Activated naive CD8-positive, alpha-beta T cell treated with anti-CD3 and anti-CD28 coated beads for 36 hours (primary cell): ENCODE data around the gene PROZ. TPM values are rescaled to one million over a fixed set of nuclear protein-coding genes. Genes with fewer than 3 reads are reported as not detected.

ENCODE experiments used
- DNase-seq: peaks from one replicate; pipeline ENCODE4 v3.0.0; 2021
- H3K27ac Mint-ChIP-seq: one replicate; pipeline ENCODE4 v1.8.0; 2022; ENCODE audit warnings: mild to moderate bottlenecking, moderate library complexity, mixed read lengths
- H3K27me3 Mint-ChIP-seq: one replicate; pipeline ENCODE4 v1.8.0; 2022; ENCODE audit warnings: mild to moderate bottlenecking, mixed read lengths
- H3K36me3 Mint-ChIP-seq: one replicate; pipeline ENCODE4 v1.8.0; 2021; ENCODE audit warnings: mild to moderate bottlenecking, mixed read lengths
- H3K4me1 Mint-ChIP-seq: one replicate; pipeline ENCODE4 v1.8.0; 2021; ENCODE audit warnings: mixed read lengths
- H3K4me3 Mint-ChIP-seq: one replicate; pipeline ENCODE4 v1.8.0; 2022; ENCODE audit warnings: mild to moderate bottlenecking, moderate library complexity, mixed read lengths
- H3K9me3 Mint-ChIP-seq: one replicate; pipeline ENCODE4 v1.8.0; 2022; ENCODE audit warnings: mixed read lengths
- total RNA-seq, 2 experiments: library from RNA; stranded (reverse); gene quantifications; one replicate each; pipeline ENCODE4 v1.2.3, GENCODE V29; 2021

Gene PROZ
- total RNA-seq, 2 experiments from 2014 or later: 0.14 TPM; not detected in 1

- Mint-ChIP-seq H3K4me3 (no peak overlapping the region), H3K36me3 (peaks cover 1% of the 10 kb centered on the region), H3K9me3 (no peaks in the 10 kb centered on the region), H3K4me1 (no peaks in the 10 kb centered on the region), H3K27me3 (peaks cover 34% of the 10 kb centered on the region), H3K27ac (no peak overlapping the region)
- no peak for DNase-seq
These were observed 31.9 kb upstream of the PROZ start for GRCh38 chr13:113126265-113127150.

- DNase-seq: no peak
- H3K9me3 Mint-ChIP-seq: peaks cover 3% of the 10 kb centered on the region
- peaks cover 1% of the 10 kb centered on the region for H3K36me3 Mint-ChIP-seq
- H3K27me3 Mint-ChIP-seq: peaks cover 37% of the 10 kb centered on the region
- no peaks in the 10 kb centered on the region for H3K4me1 Mint-ChIP-seq
- H3K27ac Mint-ChIP-seq: no peak overlapping the region
- H3K4me3 Mint-ChIP-seq: no peak overlapping the region
These were observed 29.0 kb upstream of the PROZ start for GRCh38 chr13:113129480-113129879.

- Mint-ChIP-seq H3K4me1 (no peaks in the 10 kb centered on the region), H3K27me3 (peaks cover 37% of the 10 kb centered on the region), H3K36me3 (peaks cover 1% of the 10 kb centered on the region), H3K4me3 (peak overlapping the region; percentile 29), H3K27ac (peak overlapping the region; percentile 36), H3K9me3 (peaks cover 3% of the 10 kb centered on the region)
- peak; percentile 57 for DNase-seq
These were observed 28.3 kb upstream of the PROZ start for GRCh38 chr13:113129921-113130750.

- Mint-ChIP-seq H3K4me3 (no peak overlapping the region), H3K4me1 (no peaks in the 10 kb centered on the region), H3K27me3 (peaks cover 6% of the 10 kb centered on the region), H3K9me3 (peaks cover 3% of the 10 kb centered on the region), H3K36me3 (no peaks in the 10 kb centered on the region), H3K27ac (no peak overlapping the region)
- no peak for DNase-seq
These were observed 23.1 kb upstream of the PROZ start for GRCh38 chr13:113135281-113135760.

- no peak overlapping the region for H3K4me3 Mint-ChIP-seq
- no peaks in the 10 kb centered on the region for H3K36me3 Mint-ChIP-seq
- H3K27ac Mint-ChIP-seq: no peak overlapping the region
- peaks cover 5% of the 10 kb centered on the region for H3K27me3 Mint-ChIP-seq
- H3K4me1 Mint-ChIP-seq: no peaks in the 10 kb centered on the region
- peaks cover 3% of the 10 kb centered on the region for H3K9me3 Mint-ChIP-seq
- DNase-seq: no peak
These were observed 20.7 kb upstream of the PROZ start for GRCh38 chr13:113137691-113138298.

- DNase-seq: no peak
- Mint-ChIP-seq H3K27ac (no peak overlapping the region), H3K27me3 (peaks cover 3% of the 10 kb centered on the region), H3K9me3 (peaks cover 3% of the 10 kb centered on the region), H3K36me3 (no peaks in the 10 kb centered on the region), H3K4me1 (no peaks in the 10 kb centered on the region), H3K4me3 (no peak overlapping the region)
These were observed 19.5 kb upstream of the PROZ start for GRCh38 chr13:113138792-113139551.

GRCh38 chr13:113139577-113139976 lies 18.9 kb upstream of the PROZ start:
- no peaks in the 10 kb centered on the region for H3K36me3 Mint-ChIP-seq
- H3K27ac Mint-ChIP-seq: no peak overlapping the region
- no peak for DNase-seq
- H3K4me1 Mint-ChIP-seq: no peaks in the 10 kb centered on the region
- H3K4me3 Mint-ChIP-seq: no peak overlapping the region
- H3K27me3 Mint-ChIP-seq: peaks cover 3% of the 10 kb centered on the region
- no peaks in the 10 kb centered on the region for H3K9me3 Mint-ChIP-seq

- Mint-ChIP-seq H3K36me3 (no peaks in the 10 kb centered on the region), H3K27me3 (peaks cover 3% of the 10 kb centered on the region), H3K27ac (no peak overlapping the region), H3K4me1 (peaks cover 4% of the 10 kb centered on the region), H3K4me3 (no peak overlapping the region), H3K9me3 (peaks cover 1% of the 10 kb centered on the region)
- DNase-seq: no peak
These were observed 17.5 kb upstream of the PROZ start for GRCh38 chr13:113140677-113141600.

GRCh38 chr13:113141601-113141970 lies 16.9 kb upstream of the PROZ start:
- no peak for DNase-seq
- Mint-ChIP-seq H3K36me3 (no peaks in the 10 kb centered on the region), H3K27ac (no peak overlapping the region), H3K9me3 (peaks cover 1% of the 10 kb centered on the region), H3K4me3 (no peak overlapping the region), H3K4me1 (peaks cover 4% of the 10 kb centered on the region), H3K27me3 (peaks cover 3% of the 10 kb centered on the region)

GRCh38 chr13:113142876-113143275 lies 15.6 kb upstream of the PROZ start:
- Mint-ChIP-seq H3K4me3 (no peak overlapping the region), H3K27me3 (peaks cover 3% of the 10 kb centered on the region), H3K27ac (no peak overlapping the region), H3K36me3 (no peaks in the 10 kb centered on the region), H3K4me1 (peaks cover 4% of the 10 kb centered on the region), H3K9me3 (peaks cover 1% of the 10 kb centered on the region)
- no peak for DNase-seq

- Mint-ChIP-seq H3K36me3 (no peaks in the 10 kb centered on the region), H3K4me3 (no peak overlapping the region), H3K9me3 (peaks cover 1% of the 10 kb centered on the region), H3K27me3 (peaks cover 3% of the 10 kb centered on the region), H3K4me1 (peaks cover 4% of the 10 kb centered on the region), H3K27ac (no peak overlapping the region)
- no peak for DNase-seq
These were observed 14.8 kb upstream of the PROZ start for GRCh38 chr13:113143466-113144254.

- Mint-ChIP-seq H3K36me3 (no peaks in the 10 kb centered on the region), H3K4me3 (no peak overlapping the region)
These were observed 14.2 kb upstream of the PROZ start for GRCh38 chr13:113144255-113144629.

GRCh38 chr13:113145496-113145895 lies 13.0 kb upstream of the PROZ start:
- peak; percentile 33 for DNase-seq
- Mint-ChIP-seq H3K36me3 (no peaks in the 10 kb centered on the region), H3K4me3 (no peak overlapping the region), H3K27ac (no peak overlapping the region), H3K9me3 (peaks cover 1% of the 10 kb centered on the region), H3K27me3 (peaks cover 3% of the 10 kb centered on the region), H3K4me1 (peaks cover 4% of the 10 kb centered on the region)

More at GRCh38 chr13:113144255-113144629, 14.2 kb upstream of the PROZ start:
- Mint-ChIP-seq H3K9me3 (peaks cover 1% of the 10 kb centered on the region), H3K4me1 (peaks cover 4% of the 10 kb centered on the region), H3K27ac (no peak overlapping the region), H3K27me3 (no peaks in the 10 kb centered on the region)
- DNase-seq: no peak
